Kidney tubule cell (primary cell): ENCODE results near the gene PTPN5.
A peak's percentile ranks its signal among the peaks of the same experiment; 100 is the strongest.

Experiments used
- DNase-seq: peaks from one replicate; pipeline ENCODE4 v3.0.0-alpha.2; 2018; ENCODE audit warnings: low spot score

PTPN5 gene

GRCh38 chr11:18739685-18740084 is 51.9 kb downstream of the PTPN5 start:
- DNase-seq: no peak

- no peak for DNase-seq
These were observed 54.0 kb downstream of the PTPN5 start for GRCh38 chr11:18737642-18738041.

- no peak for DNase-seq
These were observed 54.9 kb downstream of the PTPN5 start for GRCh38 chr11:18736590-18737148.

- no peak for DNase-seq
These were observed 58.4 kb downstream of the PTPN5 start for GRCh38 chr11:18733202-18733601.

GRCh38 chr11:18731949-18732821 is 59.4 kb downstream of the PTPN5 start:
- DNase-seq: peak; percentile 43

GRCh38 chr11:18731441-18731840 is 60.2 kb downstream of the PTPN5 start:
- no peak for DNase-seq

GRCh38 chr11:18730020-18730419 is 61.6 kb downstream of the PTPN5 start:
- DNase-seq: no peak

- DNase-seq: no peak
These were observed 62.2 kb downstream of the PTPN5 start for GRCh38 chr11:18729426-18729825.

GRCh38 chr11:18728658-18729057 is 62.9 kb downstream of the PTPN5 start:
- DNase-seq: no peak

- DNase-seq: peak; percentile 35
These were observed 63.9 kb downstream of the PTPN5 start for GRCh38 chr11:18727479-18728236.

- DNase-seq: no peak
These were observed 65.6 kb downstream of the PTPN5 start, which contains the start of gene IGSF22 for GRCh38 chr11:18726040-18726439. TSS of gene IGSF22 (minus strand) at chr11:18726188. CDS start at chr11:18724236, 1,952 bp downstream.

GRCh38 chr11:18723991-18724390 is 67.6 kb downstream of the PTPN5 start:
- no peak for DNase-seq

GRCh38 chr11:18722293-18722637 is 69.3 kb downstream of the PTPN5 start:
- DNase-seq: no peak

- DNase-seq: peak; percentile 60
These were observed 69.9 kb downstream of the PTPN5 start for GRCh38 chr11:18721561-18722292.

- DNase-seq: peak; percentile 66
These were observed 70.6 kb downstream of the PTPN5 start for GRCh38 chr11:18720808-18721560.

- DNase-seq: no peak
These were observed 71.3 kb downstream of the PTPN5 start for GRCh38 chr11:18720091-18720807.

GRCh38 chr11:18715476-18715875 is 76.1 kb downstream of the PTPN5 start:
- DNase-seq: peak; percentile 75

GRCh38 chr11:18714443-18714780 is 77.2 kb downstream of the PTPN5 start:
- no peak for DNase-seq

- DNase-seq: no peak
These were observed 77.8 kb downstream of the PTPN5 start for GRCh38 chr11:18713646-18714442.

- no peak for DNase-seq
These were observed 81.1 kb downstream of the PTPN5 start for GRCh38 chr11:18710545-18710944.
